HAP-1 (cell line): Measurements from ENCODE around the gene ARMC12.

Experiments used
- DNase-seq, 2 experiments: peaks; one replicate each; pipeline ENCODE4 v3.0.0-alpha.2; 2016 to 2020; ENCODE audit warnings: low spot score in 2 of 2
- H3K27me3 ChIP-seq: fragments of 250-450 bp; sonication (Bioruptor Pico); 2 replicates; pipeline ENCODE4 v1.5.1; 2020; ENCODE audit warnings: low read depth, mild to moderate bottlenecking, moderate library complexity
- H3K36me3 ChIP-seq: fragments of 250-450 bp; sonication (Bioruptor Pico); replicated peaks from 2 replicates; pipeline ENCODE4 v1.5.1; 2020; ENCODE audit warnings: mild to moderate bottlenecking
- H3K4me1 ChIP-seq: fragments of 250-450 bp; sonication (Bioruptor Pico); 2 replicates; pipeline ENCODE4 v1.5.1; 2020; ENCODE audit warnings: mild to moderate bottlenecking
- H3K4me3 ChIP-seq: fragments of 250-450 bp; sonication (Bioruptor Pico); 2 replicates; pipeline ENCODE4 v1.5.1; 2020; ENCODE audit warnings: mild to moderate bottlenecking, moderate library complexity
- H3K9me3 ChIP-seq: fragments of 250-450 bp; sonication (Bioruptor Pico); 2 replicates; pipeline ENCODE4 v1.5.1; 2020; ENCODE audit warnings: mild to moderate bottlenecking, moderate library complexity
- in situ Hi-C: fragments of 300-500 bp; cut with MboI; formaldehyde crosslinking; loops from 3 replicates; pipeline ENCODE4 v1.14.3; 2020; ENCODE audit warnings: low sequenced_read_pairs, inconsistent platforms, mixed read lengths

The ARMC12 gene

DNA sequence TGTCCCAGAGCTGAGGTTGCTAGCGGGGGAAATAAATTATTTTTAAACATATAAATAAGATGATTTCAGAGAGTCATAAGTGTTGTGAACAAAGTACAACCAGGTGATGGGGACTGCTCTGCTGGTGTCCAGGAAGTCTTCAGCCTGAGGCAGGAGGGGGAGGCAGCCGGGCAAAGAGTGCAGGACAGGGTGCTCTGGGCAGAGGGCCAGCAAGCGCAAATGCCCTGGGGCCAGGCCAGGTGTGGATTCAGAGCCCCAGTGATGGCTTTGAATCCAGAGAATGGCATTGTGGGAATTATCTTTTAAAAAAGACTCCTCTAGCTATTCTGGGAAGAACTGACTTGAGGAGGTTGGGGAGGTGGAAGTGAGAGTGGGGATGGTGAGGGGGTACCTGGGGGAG is 45.6 kb downstream of the ARMC12 start:
- no peaks in the 10 kb centered on the region for H3K36me3 ChIP-seq
- H3K4me1 ChIP-seq: peaks cover 14% of the 10 kb centered on the region
- H3K4me3 ChIP-seq: no peak overlapping the region
- in situ Hi-C loops: no loop called here
- no peaks in the 10 kb centered on the region; the same call in 1 of the 2 replicates for H3K27me3 ChIP-seq
- no peaks in the 10 kb centered on the region for H3K9me3 ChIP-seq
- DNase-seq: peak in 1 of 2 experiments; percentile 72

DNA sequence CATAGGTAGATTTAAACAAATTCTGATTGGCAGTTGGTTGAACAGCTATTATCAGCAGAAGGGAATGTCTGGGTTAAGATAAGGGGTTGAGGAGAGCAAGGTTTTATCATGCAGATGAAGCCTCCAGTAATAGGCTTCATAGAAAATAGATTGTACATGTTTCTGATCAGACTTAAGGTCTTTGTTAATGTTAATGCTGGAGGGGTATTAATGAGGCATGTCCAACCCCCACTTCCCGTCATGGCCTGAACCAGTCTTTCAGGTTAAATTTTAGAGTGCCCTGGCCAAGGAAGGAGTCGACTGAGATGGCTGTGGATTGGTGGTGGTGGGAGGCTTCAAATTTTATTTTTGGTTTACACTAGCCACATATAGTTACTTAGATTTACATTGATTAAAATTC is 47.4 kb downstream of the ARMC12 start:
- in situ Hi-C loops: no loop called here
- DNase-seq: peak in 1 of 2 experiments; percentile 67
- no peak overlapping the region for H3K4me3 ChIP-seq
- peaks cover 14% of the 10 kb centered on the region for H3K4me1 ChIP-seq
- H3K36me3 ChIP-seq: no peaks in the 10 kb centered on the region
- H3K9me3 ChIP-seq: no peaks in the 10 kb centered on the region
- peaks cover 13% of the 10 kb centered on the region for H3K27me3 ChIP-seq

DNA sequence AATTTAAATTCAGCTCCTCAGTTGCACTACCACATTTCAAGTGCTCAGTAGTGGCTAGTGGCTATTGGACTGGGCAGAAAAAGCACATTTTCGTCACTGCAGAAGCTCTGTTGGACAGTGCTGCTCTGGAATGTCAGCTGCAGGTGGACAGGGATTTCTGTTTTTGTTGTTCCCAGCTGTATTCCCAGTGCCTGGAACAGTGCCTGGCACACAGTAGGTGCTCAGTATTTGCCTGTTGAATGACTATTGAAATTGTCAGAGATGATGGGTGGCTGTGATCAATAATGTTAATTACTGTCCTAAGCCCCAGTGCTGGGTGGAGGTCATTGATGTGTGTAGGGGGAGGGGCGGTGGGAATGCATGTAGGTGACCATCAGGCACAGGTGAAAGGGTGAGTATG is 49.4 kb downstream of the ARMC12 start:
- in situ Hi-C loops: no loop called here
- no peaks in the 10 kb centered on the region for H3K36me3 ChIP-seq
- peaks cover 14% of the 10 kb centered on the region for H3K27me3 ChIP-seq
- no peak overlapping the region for H3K4me3 ChIP-seq
- DNase-seq: no peak
- no peaks in the 10 kb centered on the region for H3K9me3 ChIP-seq
- peaks cover 19% of the 10 kb centered on the region for H3K4me1 ChIP-seq

DNA sequence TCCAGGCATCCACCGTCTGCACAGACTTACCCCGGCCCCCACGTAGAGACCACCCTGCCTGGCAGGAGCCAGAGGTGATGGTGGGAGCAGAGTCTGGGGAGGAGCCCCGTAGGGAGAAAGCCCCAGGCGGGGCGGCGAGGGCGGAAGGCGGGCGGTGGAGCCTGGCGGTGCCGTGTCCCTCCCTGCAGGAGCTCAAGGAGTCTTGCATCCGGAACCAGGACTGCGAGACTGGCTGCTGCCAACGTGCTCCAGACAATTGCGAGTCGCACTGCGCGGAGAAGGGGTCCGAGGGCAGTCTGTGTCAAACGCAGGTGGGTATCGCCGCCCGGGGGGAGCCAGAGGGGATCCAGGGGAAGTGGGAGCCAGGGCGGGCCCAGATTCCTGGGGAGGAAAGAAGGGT is 50.0 kb downstream of the ARMC12 start:
- in situ Hi-C loops: no loop called here
- no peaks in the 10 kb centered on the region for H3K36me3 ChIP-seq
- peaks cover 19% of the 10 kb centered on the region for H3K4me1 ChIP-seq
- H3K4me3 ChIP-seq: no peak overlapping the region
- no peaks in the 10 kb centered on the region for H3K9me3 ChIP-seq
- peaks cover 14% of the 10 kb centered on the region for H3K27me3 ChIP-seq
- DNase-seq: no peak

DNA sequence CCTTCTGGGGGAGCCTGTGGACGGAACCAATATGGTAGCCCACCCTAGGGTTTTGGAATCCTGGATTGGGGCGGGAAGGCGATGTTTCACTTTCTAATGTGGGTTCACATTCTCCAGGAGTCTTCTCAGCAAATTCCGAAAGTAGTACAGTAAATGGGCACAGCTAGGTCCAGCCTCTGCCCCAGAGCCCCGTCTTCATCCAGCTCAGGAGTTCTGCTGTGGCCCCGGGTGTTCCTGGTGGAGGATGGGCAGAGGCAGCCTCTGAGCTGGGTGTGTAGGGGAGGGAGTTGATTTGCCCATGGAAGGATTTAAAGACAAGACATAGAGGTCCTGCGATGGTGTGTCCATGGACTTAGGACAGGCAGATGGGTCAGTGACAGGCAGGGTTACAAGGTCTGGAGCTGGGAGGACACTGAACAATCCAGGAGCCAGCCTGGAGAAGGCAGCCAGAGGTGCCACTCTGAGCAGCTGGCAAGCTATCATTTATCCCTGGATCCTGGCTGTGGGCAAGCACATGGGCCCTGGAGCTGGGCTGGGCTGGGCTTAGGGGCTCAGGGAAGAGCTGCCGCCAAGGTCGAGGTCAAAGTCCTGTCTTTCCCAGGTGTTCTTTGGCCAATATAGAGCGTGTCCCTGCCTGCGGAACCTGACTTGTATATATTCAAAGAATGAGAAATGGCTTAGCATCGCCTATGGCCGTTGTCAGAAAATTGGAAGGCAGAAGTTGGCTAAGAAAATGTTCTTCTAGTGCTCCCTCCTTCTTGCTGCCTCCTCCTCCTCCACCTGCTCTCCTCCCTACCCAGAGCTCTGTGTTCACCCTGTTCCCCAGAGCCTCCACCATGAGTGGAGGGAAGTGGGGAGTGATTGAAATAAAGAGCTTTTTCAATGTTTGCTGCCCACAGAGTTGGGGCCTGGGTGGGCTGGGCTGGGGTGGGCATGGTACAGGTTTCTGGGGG is 50.7 kb downstream of the ARMC12 start:
- Histone ChIP-seq H3K27me3 (peaks cover 14% of the 10 kb centered on the region), H3K4me1 (peaks cover 19% of the 10 kb centered on the region), H3K9me3 (no peaks in the 10 kb centered on the region), H3K36me3 (no peaks in the 10 kb centered on the region), H3K4me3 (no peak overlapping the region)
- no peak for DNase-seq
- in situ Hi-C loops: no loop called here

DNA sequence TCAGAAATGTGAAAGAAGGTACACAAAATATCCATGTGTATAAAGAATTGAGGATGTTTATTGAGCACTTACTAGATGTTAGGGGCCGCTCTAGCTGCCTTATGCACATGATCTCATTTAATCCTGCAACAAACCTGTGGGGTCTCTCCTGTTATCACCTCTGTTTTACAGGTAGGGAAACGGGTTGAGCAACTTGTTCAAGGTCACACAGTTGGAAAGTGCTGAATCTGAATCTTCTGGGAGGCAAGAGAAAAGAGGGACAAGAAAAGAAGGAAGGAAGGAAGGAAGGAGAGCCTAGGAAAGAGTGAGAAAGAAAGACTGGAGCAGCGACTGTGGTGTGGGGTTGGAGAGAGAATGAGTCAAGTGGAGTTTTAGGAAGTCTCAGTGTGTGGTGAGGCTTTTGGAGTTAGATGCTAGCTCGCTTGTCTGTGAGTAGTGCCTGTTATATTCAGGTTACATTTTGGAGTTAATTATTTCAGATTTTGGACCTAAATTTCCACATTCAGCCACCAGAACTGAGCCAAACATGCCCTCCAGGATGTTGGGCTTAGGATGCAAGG is 51.7 kb downstream of the ARMC12 start:
- H3K4me3 ChIP-seq: no peak overlapping the region
- H3K9me3 ChIP-seq: no peaks in the 10 kb centered on the region
- no peaks in the 10 kb centered on the region for H3K36me3 ChIP-seq
- H3K4me1 ChIP-seq: peaks cover 16% of the 10 kb centered on the region
- peaks cover 14% of the 10 kb centered on the region for H3K27me3 ChIP-seq
- no peak for DNase-seq
- in situ Hi-C loops: no loop called here

DNA sequence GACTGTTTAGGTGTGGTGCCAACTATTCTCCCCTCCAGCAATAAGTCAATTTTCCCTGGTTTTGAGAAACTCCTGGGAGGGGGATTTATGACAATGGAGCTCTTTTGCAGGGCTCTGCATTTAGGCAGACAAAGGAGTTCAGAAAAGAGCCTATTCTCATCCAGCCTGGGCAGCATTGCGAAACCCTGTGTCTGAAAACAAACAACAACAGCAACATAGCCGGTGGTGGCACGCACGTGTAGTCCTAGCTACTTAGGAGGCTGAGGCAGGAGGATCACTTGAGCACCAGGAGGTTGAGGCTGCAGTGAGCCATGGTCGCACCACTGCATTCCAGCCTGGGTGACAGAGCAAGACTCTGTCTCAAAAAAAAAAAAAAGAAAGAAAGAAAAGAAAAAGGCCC is 53.9 kb downstream of the ARMC12 start:
- H3K27me3 ChIP-seq: peaks cover 14% of the 10 kb centered on the region
- no peaks in the 10 kb centered on the region for H3K36me3 ChIP-seq
- in situ Hi-C loops: no loop called here
- DNase-seq: peak; percentile 44 to 46
- H3K9me3 ChIP-seq: no peaks in the 10 kb centered on the region
- no peak overlapping the region for H3K4me3 ChIP-seq
- H3K4me1 ChIP-seq: peaks cover 6% of the 10 kb centered on the region

DNA sequence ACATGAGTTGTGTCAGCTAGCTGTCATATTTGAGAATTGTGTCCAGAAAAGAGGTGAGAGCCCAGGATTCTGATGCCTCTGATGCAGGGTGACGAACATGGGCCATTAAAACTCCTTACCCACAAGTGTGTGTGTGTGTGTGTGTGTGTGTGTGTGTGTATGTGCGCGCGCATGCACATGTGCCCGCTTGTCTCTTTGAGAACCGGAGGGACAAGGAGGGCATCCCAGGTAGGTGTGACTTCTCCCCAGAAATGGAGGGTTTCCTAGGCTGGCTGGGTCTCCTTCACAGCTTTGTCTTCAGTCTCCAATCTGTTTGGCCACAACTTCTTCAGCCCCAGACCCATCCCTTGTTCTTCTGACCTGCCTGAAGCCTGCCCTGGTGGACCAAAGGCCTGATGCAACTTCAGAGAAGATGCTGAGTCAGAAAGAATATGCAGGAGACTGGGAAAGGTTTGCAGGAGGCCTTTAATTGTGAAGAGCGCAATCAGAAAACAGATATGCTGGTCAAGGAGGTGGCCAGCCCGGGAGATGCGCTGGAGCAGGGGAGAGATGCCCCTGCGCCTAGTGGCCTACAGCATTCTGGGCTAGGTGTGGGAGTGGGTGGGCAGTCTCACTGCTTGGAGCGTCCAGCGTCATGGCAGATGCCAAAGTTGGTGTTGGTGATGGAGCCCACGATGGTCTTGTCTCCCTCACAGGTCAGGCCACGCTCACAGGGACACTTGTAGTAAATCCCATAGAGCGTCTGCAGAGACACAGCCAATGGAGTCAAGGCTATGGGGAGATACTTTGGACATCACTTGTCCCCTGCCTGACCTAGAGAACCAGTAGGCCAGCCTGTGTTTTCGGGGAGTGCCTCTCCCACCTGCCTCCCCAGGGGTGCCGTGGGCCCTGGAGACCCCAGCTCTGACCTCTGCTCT is 58.0 kb downstream of the ARMC12 start:
- Histone ChIP-seq H3K4me1 (peaks cover 6% of the 10 kb centered on the region), H3K27me3 (no peaks in the 10 kb centered on the region; the same call in 1 of the 2 replicates), H3K9me3 (no peaks in the 10 kb centered on the region), H3K36me3 (no peaks in the 10 kb centered on the region), H3K4me3 (no peak overlapping the region)
- DNase-seq: no peak
- in situ Hi-C loops: no loop called here

DNA sequence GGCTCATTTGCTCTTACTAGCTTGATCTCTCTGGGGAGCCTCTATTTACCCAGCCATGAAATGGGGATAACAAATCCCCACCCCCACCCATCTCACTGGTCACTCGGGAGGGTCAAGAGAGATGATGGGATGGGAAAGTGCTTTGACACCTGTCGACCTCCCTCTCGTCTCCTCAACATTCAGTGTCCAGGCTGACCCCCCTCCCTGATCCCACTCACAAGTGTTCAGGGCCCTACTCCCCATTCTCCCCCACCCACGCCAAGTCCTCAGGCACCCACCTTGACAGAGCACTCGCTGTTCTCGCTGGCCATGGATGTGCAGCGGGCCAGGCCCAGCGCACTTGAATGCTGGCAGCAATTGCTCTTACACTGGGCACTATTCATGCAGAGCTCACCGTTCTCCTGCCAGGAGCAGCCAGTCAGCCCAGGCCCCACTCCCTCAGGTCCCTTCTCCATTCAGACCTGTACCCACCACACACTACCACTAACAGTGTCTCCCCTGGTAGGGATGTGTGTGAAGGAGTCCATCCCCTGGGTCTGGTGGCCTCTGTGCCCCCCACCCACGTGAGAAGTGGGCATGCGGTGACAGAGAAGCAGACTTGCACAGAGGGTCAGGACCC is 58.7 kb downstream of the ARMC12 start:
- in situ Hi-C loops: no loop called here

DNA sequence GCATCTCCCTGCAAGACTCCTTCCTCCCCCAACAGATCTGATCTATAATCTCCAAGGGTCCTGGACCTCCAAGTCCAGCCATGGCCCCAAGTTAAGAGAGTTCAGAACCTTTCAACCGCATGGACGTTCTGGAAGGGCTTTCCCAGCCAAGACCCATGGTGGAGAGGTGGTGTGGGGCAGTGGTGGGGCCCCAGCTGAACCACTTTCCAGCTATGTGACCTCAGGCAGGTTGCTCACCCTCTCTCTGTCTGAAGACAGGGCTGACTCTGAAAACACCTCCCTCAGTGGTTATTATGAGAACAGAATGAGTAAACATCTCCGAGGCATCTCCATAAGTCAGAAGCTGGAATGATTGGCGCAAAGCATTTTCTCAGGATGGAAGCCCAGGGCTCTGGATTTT is 59.4 kb downstream of the ARMC12 start:
- in situ Hi-C loops: no loop called here
- H3K9me3 ChIP-seq: no peaks in the 10 kb centered on the region
- no peak for DNase-seq
- H3K36me3 ChIP-seq: no peaks in the 10 kb centered on the region
- H3K4me1 ChIP-seq: no peaks in the 10 kb centered on the region
- H3K27me3 ChIP-seq: no peaks in the 10 kb centered on the region; the same call in 1 of the 2 replicates
- no peak overlapping the region for H3K4me3 ChIP-seq

More for the DNA sequence above, 58.7 kb downstream of the ARMC12 start:
- Histone ChIP-seq H3K4me3 (no peak overlapping the region), H3K36me3 (no peaks in the 10 kb centered on the region), H3K4me1 (peaks cover 2% of the 10 kb centered on the region), H3K9me3 (no peaks in the 10 kb centered on the region), H3K27me3 (no peaks in the 10 kb centered on the region; the same call in 1 of the 2 replicates)
- no peak for DNase-seq

DNA sequence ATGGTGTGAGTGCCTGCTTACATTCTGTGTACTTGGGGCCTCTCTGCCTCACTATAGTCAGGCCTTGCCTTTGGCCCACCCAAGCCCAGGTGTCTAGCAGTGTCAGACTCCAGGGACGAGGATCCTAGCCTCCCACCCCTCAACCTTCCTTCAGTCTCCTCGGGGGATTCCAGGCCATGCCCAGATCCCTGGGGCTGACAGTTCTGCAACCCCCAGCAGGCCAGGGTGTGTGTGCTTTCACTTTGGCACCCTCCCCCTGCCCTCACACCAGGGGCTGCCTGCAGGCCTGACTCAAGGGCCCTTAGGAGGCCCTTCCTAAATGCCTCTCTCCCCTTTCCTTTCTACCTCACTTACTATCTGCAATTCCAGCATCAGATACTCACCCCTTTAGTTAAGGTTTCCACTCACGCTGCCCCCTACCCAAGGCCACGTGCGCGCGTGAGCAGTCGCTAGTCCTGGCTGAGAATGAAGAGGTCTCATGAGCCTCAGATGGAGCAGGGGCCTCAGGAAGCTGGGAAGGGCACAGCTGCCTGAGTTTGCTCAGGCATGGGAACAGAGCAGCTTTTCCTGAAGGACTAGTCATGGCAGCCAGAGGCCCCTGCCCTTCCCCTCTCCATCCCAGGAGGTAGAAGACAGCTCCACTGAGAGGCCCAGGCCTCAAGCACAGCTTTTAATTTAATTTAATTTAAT is 61.1 kb downstream of the ARMC12 start:
- Histone ChIP-seq H3K4me3 (no peak overlapping the region), H3K4me1 (no peaks in the 10 kb centered on the region), H3K36me3 (no peaks in the 10 kb centered on the region), H3K9me3 (no peaks in the 10 kb centered on the region), H3K27me3 (no peaks in the 10 kb centered on the region; the same call in 1 of the 2 replicates)
- in situ Hi-C loops: no loop called here
- no peak for DNase-seq
